C4-2B (cell line): ENCODE measurements around the gene KRT7.

Experiments
- CTCF ChIP-seq: fragments of 450-650 bp; conservative IDR thresholded peaks from 2 replicates; pipeline ENCODE4 v1.5.1; 2017; ENCODE audit warnings: mild to moderate bottlenecking
- ZFX ChIP-seq: fragments of 450-650 bp; IDR thresholded peaks from 2 replicates; pipeline ENCODE4 v1.6.1; 2017

- TF ChIP-seq CTCF (no peak), ZFX (no peak)
These were observed 17.4 kb upstream of the KRT7 start for GRCh38 chr12:52215587-52216031.
